ENCODE data around the gene TMEM242.
"Not testable (repeated sequence)": the region's sequence is repeated elsewhere in the genome, so short reads cannot be mapped to it uniquely, and the experiment has no call there.

Gene TMEM242

GRCh38 chr6:157323255-157323965 lies at the start of gene TMEM242:
Gene TMEM242 (minus strand): TSS chr6:157323519. CDS start chr6:157323499, 20 bp downstream.
- DNase-seq (ENCODE audit: low read depth in 3 of 3), result peak; percentile 83 to 89 (median 86)

- no peak for DNase-seq (ENCODE audit: low read depth in 3 of 3)
Measured at GRCh38 chr6:157372501-157373280, 49.4 kb upstream of the TMEM242 start.

GRCh38 chr6:157370755-157371154 lies 47.4 kb upstream of the TMEM242 start:
- no peak for DNase-seq (ENCODE audit: low read depth in 3 of 3)

GRCh38 chr6:157368359-157369049 lies 45.2 kb upstream of the TMEM242 start:
- DNase-seq (ENCODE audit: low read depth in 3 of 3), result no peak

GRCh38 chr6:157366648-157367047 lies 43.3 kb upstream of the TMEM242 start:
- no peak for DNase-seq (ENCODE audit: low read depth in 3 of 3)

GRCh38 chr6:157364705-157365104 lies 41.4 kb upstream of the TMEM242 start:
- no peak for DNase-seq (ENCODE audit: low read depth in 3 of 3)

- DNase-seq (ENCODE audit: low read depth in 3 of 3), result no peak
Measured at GRCh38 chr6:157361886-157362285, 38.6 kb upstream of the TMEM242 start.

GRCh38 chr6:157358287-157358686 lies 35.0 kb upstream of the TMEM242 start:
- no peak for DNase-seq (ENCODE audit: low read depth in 3 of 3)

- no peak for DNase-seq (ENCODE audit: low read depth in 3 of 3)
Measured at GRCh38 chr6:157346373-157346772, 23.1 kb upstream of the TMEM242 start.

GRCh38 chr6:157343732-157344131 lies 20.4 kb upstream of the TMEM242 start:
- no peak for DNase-seq (ENCODE audit: low read depth in 3 of 3)

- DNase-seq (ENCODE audit: low read depth in 3 of 3), result no peak
Measured at GRCh38 chr6:157339432-157339831, 16.1 kb upstream of the TMEM242 start.

GRCh38 chr6:157337751-157338150 lies 14.4 kb upstream of the TMEM242 start:
- no peak for DNase-seq (ENCODE audit: low read depth in 3 of 3)

- DNase-seq (ENCODE audit: low read depth in 3 of 3), result not testable (repeated sequence)
Measured at GRCh38 chr6:157337276-157337675, 14.0 kb upstream of the TMEM242 start.

- no peak for DNase-seq (ENCODE audit: low read depth in 3 of 3)
Measured at GRCh38 chr6:157335829-157336228, 12.5 kb upstream of the TMEM242 start.

- no peak for DNase-seq (ENCODE audit: low read depth in 3 of 3)
Measured at GRCh38 chr6:157333956-157334355, 10.6 kb upstream of the TMEM242 start.

- no peak for DNase-seq (ENCODE audit: low read depth in 3 of 3)
Measured at GRCh38 chr6:157333537-157333936, 10.2 kb upstream of the TMEM242 start.

- no peak for DNase-seq (ENCODE audit: low read depth in 3 of 3)
Measured at GRCh38 chr6:157332813-157333212, 9.5 kb upstream of the TMEM242 start.

- DNase-seq (ENCODE audit: low read depth in 3 of 3), result no peak
Measured at GRCh38 chr6:157330831-157331230, 7.5 kb upstream of the TMEM242 start.

- DNase-seq (ENCODE audit: low read depth in 3 of 3), result no peak
Measured at GRCh38 chr6:157329829-157330228, 6.5 kb upstream of the TMEM242 start.

- no peak for DNase-seq (ENCODE audit: low read depth in 3 of 3)
Measured at GRCh38 chr6:157328108-157328692, 4.9 kb upstream of the TMEM242 start.

GRCh38 chr6:157326979-157327378 lies 3.7 kb upstream of the TMEM242 start:
- no peak for DNase-seq (ENCODE audit: low read depth in 3 of 3)

All from stimulated activated CD4-positive, alpha-beta T cell treated with anti-CD3 and anti-CD28 coated beads, TNF-alpha, amount 100 ng/mL, for 24 hours (primary cell).